Lower leg skin (tissue), 4 donors: ENCODE results near the gene MAF. TPM values are rescaled to one million over a fixed set of nuclear protein-coding genes. Genes with fewer than 3 reads are reported as not detected.

Source experiments
- DNase-seq, 2 donors: peaks; one replicate each; pipeline ENCODE4 v3.0.0-alpha.2; 2019; ENCODE audit warnings: low spot score in 2 of 2
- H3K4me3 ChIP-seq: fragments of 200-600 bp; sonication (generic); 2 replicates; pipeline ENCODE4 v1.5.1; 2017; ENCODE audit warnings: mild to moderate bottlenecking, low read depth; ENCODE audit not compliant: poor library complexity, severe bottlenecking
- POLR2A ChIP-seq, 2 donors: fragments of 450-650 bp; IDR thresholded peaks; one replicate each; pipeline ENCODE4 v1.6.1; 2016 to 2017; ENCODE audit warnings: antibody characterized with exemption in 2 of 2, mild to moderate bottlenecking in 1 of 2, moderate library complexity in 1 of 2
- WGBS, 2 donors: methylation state at CpG; one replicate each; pipeline ENCODE4 v1.1.5; 2018; 5-methylcytosine and 5-hydroxymethylcytosine counted together
- intact Hi-C: fragments of 100-400 bp; cut with DNase I; formaldehyde crosslinking; loops from one replicate; pipeline ENCODE4 v1.15.0; 2023; ENCODE audit warnings: low total_unique reads
- total RNA-seq, 4 donors: library from RNA; depleted of rRNA; stranded (reverse); fragments of >200 nt; gene quantifications; one replicate each; pipeline ENCODE4 v1.1.0, GENCODE V29; 2016
- TF ChIP-seq, protein P1 (sequence below), 3 donors: fragments of 450-650 bp; IDR thresholded peaks; one replicate each; pipeline ENCODE4 v1.5.1; 2016; ENCODE audit warnings: antibody characterized with exemption in 3 of 3, mild to moderate bottlenecking in 3 of 3, moderate library complexity in 2 of 3

MAF gene
- total RNA-seq, 4 donors from 2014 or later: 72.4 to 205 (median 105) TPM

DNA sequence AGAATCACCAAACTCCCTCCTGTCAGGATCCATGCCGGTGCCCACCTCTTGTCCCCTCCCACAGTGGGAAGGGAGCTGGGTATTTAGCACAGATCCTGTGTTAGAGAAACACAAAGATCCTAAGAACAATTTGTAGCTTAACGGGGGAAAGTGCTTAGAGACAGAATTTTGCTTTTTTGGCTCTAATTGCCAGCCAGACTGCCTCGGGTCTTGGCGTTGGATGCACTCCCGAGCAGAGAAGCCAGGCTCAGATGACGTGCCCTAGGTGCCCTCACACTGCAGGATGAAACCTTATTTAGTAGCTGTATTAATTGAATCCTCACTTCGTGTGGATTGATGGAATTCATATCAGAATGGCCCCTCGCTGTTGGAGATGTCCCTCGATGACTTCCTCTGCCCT lies 22.5 kb upstream of the MAF start:
- no peak for TF ChIP-seq POLR2A (IDR thresholded peaks at IDR 0.05)
- no peak for DNase-seq
- intact Hi-C loops: no loop called here
- H3K4me3 ChIP-seq: no peak overlapping the region
- 37 to 38% methylated on average over 9 of the region's 9 CpGs for WGBS, 2 donors

DNA sequence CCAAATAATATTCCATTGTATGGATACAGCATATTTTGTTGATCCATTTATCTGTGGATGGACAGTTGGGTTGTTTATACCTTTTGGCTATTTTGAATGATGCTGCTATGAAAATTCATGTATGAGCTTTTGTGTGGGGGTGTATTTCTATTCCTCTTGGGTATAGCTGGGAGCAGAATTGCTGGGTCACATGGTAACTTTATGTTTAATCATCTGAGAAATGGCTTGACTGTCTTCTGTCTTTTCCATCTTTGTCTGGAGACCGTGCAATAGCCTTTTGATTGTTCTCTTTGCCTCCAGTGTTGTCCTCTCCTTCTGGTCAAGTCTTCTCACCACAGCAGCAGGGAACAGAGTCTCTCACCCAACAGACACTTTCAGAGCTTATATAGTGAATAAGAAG lies 20.5 kb upstream of the MAF start:
- 85 to 90% methylated on average over 1 of the region's 1 CpG for WGBS, 2 donors
- intact Hi-C loops: no loop called here
- H3K4me3 ChIP-seq: no peak overlapping the region
- DNase-seq: no peak
- TF ChIP-seq, protein P1, sequence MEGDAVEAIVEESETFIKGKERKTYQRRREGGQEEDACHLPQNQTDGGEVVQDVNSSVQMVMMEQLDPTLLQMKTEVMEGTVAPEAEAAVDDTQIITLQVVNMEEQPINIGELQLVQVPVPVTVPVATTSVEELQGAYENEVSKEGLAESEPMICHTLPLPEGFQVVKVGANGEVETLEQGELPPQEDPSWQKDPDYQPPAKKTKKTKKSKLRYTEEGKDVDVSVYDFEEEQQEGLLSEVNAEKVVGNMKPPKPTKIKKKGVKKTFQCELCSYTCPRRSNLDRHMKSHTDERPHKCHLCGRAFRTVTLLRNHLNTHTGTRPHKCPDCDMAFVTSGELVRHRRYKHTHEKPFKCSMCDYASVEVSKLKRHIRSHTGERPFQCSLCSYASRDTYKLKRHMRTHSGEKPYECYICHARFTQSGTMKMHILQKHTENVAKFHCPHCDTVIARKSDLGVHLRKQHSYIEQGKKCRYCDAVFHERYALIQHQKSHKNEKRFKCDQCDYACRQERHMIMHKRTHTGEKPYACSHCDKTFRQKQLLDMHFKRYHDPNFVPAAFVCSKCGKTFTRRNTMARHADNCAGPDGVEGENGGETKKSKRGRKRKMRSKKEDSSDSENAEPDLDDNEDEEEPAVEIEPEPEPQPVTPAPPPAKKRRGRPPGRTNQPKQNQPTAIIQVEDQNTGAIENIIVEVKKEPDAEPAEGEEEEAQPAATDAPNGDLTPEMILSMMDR (IDR thresholded peaks at IDR 0.05): no peak
- TF ChIP-seq POLR2A (IDR thresholded peaks at IDR 0.05): no peak

DNA sequence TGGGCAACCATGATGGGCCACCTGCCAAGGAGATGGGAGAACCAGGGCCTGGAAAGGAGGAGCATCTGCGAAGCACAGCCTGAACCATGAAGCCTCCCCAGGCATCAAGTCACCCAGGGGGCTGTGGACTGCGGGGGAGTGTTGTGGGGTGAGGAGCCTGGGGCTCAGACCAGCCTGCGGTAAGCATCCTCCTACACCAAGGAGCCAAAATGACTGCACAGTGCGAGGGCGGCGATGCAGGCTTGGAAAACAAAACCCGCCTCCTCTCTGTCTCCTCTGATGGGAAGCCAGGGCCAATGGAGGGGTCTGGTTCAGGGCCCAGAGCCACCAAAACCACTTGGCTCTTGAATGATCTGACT lies 18.1 kb upstream of the MAF start:
- intact Hi-C loops: loop anchor here (10.0 kb wide), 1 partner anchor 146 kb away; no protein-coding TSS in a partner anchor
- TF ChIP-seq POLR2A (IDR thresholded peaks at IDR 0.05): no peak
- TF ChIP-seq, protein P1 (IDR thresholded peaks at IDR 0.05): no peak
- H3K4me3 ChIP-seq: no peak overlapping the region
- DNase-seq: no peak
- WGBS, 2 donors: 72 to 77% methylated on average over 7 of the region's 7 CpGs

DNA sequence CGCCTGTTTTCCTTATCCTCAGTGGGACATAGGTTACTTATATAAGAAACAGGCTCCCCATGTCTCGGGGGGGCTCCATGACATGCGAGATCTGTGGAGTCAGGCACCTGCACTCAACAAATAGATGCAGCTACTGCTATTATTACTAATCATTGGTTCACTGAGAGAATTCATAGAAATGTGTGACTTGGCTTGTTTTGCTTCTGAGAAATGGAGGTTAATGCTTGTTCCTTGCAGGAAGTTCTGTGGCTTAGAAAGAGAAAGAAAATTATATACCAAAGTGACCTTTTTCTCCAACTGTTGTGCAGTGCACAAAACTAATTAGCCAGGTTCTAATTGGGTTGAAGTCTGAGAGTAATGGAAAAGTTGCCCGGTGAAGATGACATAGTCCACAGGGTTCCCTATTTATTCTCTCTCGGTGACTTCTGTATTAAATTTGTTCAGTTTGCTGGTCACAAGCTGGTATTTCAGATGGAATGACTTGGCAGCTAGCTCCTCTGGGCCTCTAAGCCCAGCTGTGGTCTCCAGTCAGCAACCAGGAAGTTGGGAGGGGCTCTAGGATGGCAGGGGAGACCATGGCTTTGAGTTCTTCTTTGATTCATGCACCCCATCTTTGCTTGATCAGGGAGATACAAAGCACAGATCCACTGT lies 17.6 kb upstream of the MAF start:
- no peak for DNase-seq
- no peak overlapping the region for H3K4me3 ChIP-seq
- 80 to 89% methylated on average over 5 of the region's 5 CpGs for WGBS, 2 donors
- intact Hi-C loops: loop anchor here (10.0 kb wide), 1 partner anchor 147 kb away; no protein-coding TSS in a partner anchor
- TF ChIP-seq, protein P1 (IDR thresholded peaks at IDR 0.05): no peak
- no peak for TF ChIP-seq POLR2A (IDR thresholded peaks at IDR 0.05)

DNA sequence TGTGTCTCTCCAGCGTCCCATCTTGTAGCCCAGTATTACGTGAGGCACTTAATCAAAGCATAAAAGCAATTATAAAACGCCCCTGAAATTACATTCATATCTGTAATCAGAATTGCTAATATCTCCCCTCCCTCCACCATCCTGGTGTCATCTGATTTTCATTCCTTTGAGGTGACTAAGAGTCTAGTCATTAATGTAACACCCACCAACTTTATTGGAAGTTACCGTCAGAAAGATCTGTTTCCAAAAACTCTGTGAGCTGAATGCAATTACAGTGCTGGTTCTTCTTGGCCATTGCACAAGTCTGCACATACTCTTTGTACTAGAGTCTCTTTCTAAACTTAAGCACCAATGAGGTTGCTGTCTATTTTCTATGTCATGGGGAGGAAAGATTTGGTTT lies 12.5 kb upstream of the MAF start:
- DNase-seq: no peak
- TF ChIP-seq, protein P1 (IDR thresholded peaks at IDR 0.05): no peak
- TF ChIP-seq POLR2A (IDR thresholded peaks at IDR 0.05): no peak
- intact Hi-C loops: loop anchor here (10.0 kb wide), 1 partner anchor 152 kb away; no protein-coding TSS in a partner anchor

DNA sequence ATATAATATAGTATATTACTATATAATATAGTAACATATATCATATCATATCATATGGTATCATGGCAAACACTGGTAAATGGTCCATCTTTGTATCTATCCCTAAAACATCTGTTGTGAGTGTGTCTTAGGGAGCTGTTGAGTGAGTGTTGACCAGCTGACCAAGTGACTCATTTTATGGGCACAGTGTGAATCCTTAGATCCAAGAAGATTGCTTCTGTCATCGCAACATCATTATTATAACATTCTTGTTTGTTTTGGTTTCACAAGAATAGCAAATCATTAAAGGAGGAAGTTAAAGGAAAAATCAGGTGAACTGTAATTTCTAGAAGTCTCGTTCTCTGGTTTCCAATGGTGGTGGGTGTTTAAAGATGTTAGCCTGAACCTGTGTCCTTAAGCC lies 11.7 kb upstream of the MAF start:
- TF ChIP-seq, protein P1 (IDR thresholded peaks at IDR 0.05): no peak
- TF ChIP-seq POLR2A (IDR thresholded peaks at IDR 0.05): no peak
- H3K4me3 ChIP-seq: no peak overlapping the region
- intact Hi-C loops: loop anchor here (10.0 kb wide), 1 partner anchor 153 kb away; no protein-coding TSS in a partner anchor
- 62 to 67% methylated on average over 2 of the region's 2 CpGs for WGBS, 2 donors
- no peak for DNase-seq

More for the DNA sequence above, 12.5 kb upstream of the MAF start:
- 33 to 36% methylated on average over 4 of the region's 4 CpGs for WGBS, 2 donors
- no peak overlapping the region for H3K4me3 ChIP-seq
